Activated T-cell treated with anti-CD3 and anti-CD28 coated beads, Interleukin-2, amount 50 U/mL, for 24 hours (primary cell): Measurements from ENCODE around the gene ASGR1.
"Not testable (repeated sequence)": the region's sequence is repeated elsewhere in the genome, so short reads cannot be mapped to it uniquely, and the experiment has no call there.

Experiments used
- DNase-seq: peaks from one replicate; pipeline ENCODE4 v3.0.0-alpha.2; 2020
- H3K27ac Mint-ChIP-seq: 2 replicates; pipeline ENCODE4 v1.8.0; 2020; ENCODE audit warnings: mild to moderate bottlenecking, mixed read lengths
- H3K27me3 Mint-ChIP-seq: 2 replicates; pipeline ENCODE4 v1.8.0; 2020; ENCODE audit warnings: mixed read lengths
- H3K36me3 Mint-ChIP-seq: 2 replicates; pipeline ENCODE4 v1.8.0; 2020; ENCODE audit warnings: low read depth, mixed read lengths
- H3K4me1 Mint-ChIP-seq: 2 replicates; pipeline ENCODE4 v1.8.0; 2020; ENCODE audit warnings: low read depth, mixed read lengths
- H3K4me3 Mint-ChIP-seq: 2 replicates; pipeline ENCODE4 v1.8.0; 2020; ENCODE audit warnings: mild to moderate bottlenecking, moderate library complexity, mixed read lengths
- H3K9me3 Mint-ChIP-seq: 2 replicates; pipeline ENCODE4 v1.8.0; 2020; ENCODE audit warnings: mixed read lengths

ASGR1 gene

DNA sequence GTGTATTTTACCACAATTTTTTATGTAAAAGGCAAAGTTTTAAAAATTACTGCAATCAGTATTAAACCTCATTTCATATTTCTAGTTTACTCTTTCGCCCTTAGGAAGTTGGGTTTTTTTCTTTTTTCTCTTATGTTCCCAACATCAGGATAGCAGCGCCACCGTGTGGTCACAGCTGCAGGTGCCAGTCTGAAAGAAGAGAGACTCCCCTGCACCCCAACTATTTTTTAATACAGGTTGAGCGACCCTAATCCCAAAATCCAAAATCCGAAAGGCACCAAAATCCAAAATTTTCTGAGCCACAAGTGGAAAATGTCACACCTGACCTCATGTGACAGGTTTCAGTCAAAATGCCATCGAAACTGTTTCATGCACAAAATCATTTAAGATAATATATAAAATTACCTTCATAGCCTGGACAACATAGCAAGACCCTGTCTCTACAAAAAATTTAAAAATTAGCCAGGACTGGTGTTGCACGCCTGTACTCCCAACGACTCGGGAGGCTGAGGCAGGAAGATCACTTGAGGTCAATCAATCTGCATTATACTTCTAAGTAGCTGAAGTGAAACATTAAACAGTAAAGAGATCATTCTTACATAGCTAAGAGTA lies 42.8 kb downstream of the ASGR1 start:
- DNase-seq: peak; percentile 83
- Mint-ChIP-seq H3K4me3 (no peak overlapping the region), H3K4me1 (peaks cover 28% of the 10 kb centered on the region), H3K27me3 (peaks cover 15% of the 10 kb centered on the region), H3K36me3 (no peaks in the 10 kb centered on the region), H3K9me3 (no peaks in the 10 kb centered on the region), H3K27ac (no peak overlapping the region)

DNA sequence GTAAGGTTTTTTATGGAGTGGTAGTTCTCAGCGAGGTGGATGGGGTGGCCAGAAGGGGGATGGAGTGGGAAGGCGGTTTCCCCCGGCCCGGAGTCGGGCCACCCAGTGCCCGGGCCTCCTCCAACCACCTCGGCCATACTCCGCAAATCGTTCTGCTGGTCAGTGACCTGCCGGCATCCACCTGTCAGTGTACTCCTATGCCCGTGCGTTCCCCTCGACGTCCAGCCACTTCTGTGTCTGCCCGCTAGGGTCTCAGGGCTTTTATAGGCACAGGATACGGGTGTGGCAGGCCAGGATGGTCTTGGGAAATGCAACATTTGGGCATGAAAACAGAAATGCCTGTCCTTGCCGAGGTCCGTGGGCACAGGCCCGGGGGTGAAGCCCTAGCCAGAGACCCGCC lies 45.3 kb downstream of the ASGR1 start:
- Mint-ChIP-seq H3K27me3 (peaks cover 11% of the 10 kb centered on the region), H3K27ac (no peak overlapping the region), H3K9me3 (no peaks in the 10 kb centered on the region), H3K4me3 (peak overlapping the region; percentile 67), H3K4me1 (peaks cover 32% of the 10 kb centered on the region), H3K36me3 (no peaks in the 10 kb centered on the region)
- DNase-seq: no peak

DNA sequence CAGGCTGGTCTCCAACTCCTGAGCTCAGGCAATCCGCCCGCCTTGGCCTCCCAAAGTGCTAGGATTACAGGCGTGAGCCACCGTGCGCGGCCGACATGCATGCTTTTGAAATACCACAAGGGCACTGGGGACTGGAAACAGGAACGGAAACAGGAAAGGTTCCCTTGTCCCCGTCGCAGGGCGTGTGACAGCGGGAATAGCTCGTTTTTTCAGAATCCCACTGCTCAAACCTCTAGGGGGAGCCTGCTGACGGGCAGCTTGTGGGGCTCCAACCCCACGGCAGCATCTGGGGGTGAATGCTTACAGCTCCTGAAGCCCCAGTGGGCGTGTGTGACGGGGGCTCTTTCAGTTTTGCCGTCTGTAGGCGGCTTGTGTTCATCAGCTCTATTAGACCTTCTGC lies 45.7 kb downstream of the ASGR1 start:
- Mint-ChIP-seq H3K4me1 (peaks cover 32% of the 10 kb centered on the region), H3K27ac (peak overlapping the region; percentile 80), H3K27me3 (peaks cover 11% of the 10 kb centered on the region), H3K36me3 (no peaks in the 10 kb centered on the region), H3K9me3 (no peaks in the 10 kb centered on the region), H3K4me3 (peak overlapping the region; percentile 67)
- peak; percentile 73 for DNase-seq

GRCh38 chr17:7132511-7133094 lies 46.6 kb downstream of the ASGR1 start:
- no peaks in the 10 kb centered on the region for H3K9me3 Mint-ChIP-seq
- H3K4me3 Mint-ChIP-seq: peak overlapping the region; percentile 50
- peak overlapping the region; percentile 91 for H3K27ac Mint-ChIP-seq
- no peaks in the 10 kb centered on the region for H3K36me3 Mint-ChIP-seq
- DNase-seq: peak; percentile 60
- peaks cover 32% of the 10 kb centered on the region for H3K4me1 Mint-ChIP-seq
- H3K27me3 Mint-ChIP-seq: peaks cover 10% of the 10 kb centered on the region

GRCh38 chr17:7131423-7131791 lies 47.8 kb downstream of the ASGR1 start:
- no peaks in the 10 kb centered on the region for H3K36me3 Mint-ChIP-seq
- no peak for DNase-seq
- no peaks in the 10 kb centered on the region for H3K9me3 Mint-ChIP-seq
- H3K27me3 Mint-ChIP-seq: no peaks in the 10 kb centered on the region
- no peak overlapping the region for H3K4me3 Mint-ChIP-seq
- peaks cover 32% of the 10 kb centered on the region for H3K4me1 Mint-ChIP-seq
- no peak overlapping the region for H3K27ac Mint-ChIP-seq

GRCh38 chr17:7130621-7131422 lies 48.3 kb downstream of the ASGR1 start:
- no peak overlapping the region for H3K4me3 Mint-ChIP-seq
- no peaks in the 10 kb centered on the region for H3K36me3 Mint-ChIP-seq
- no peaks in the 10 kb centered on the region for H3K27me3 Mint-ChIP-seq
- no peak for DNase-seq
- no peak overlapping the region for H3K27ac Mint-ChIP-seq
- peaks cover 28% of the 10 kb centered on the region for H3K4me1 Mint-ChIP-seq
- H3K9me3 Mint-ChIP-seq: no peaks in the 10 kb centered on the region

DNA sequence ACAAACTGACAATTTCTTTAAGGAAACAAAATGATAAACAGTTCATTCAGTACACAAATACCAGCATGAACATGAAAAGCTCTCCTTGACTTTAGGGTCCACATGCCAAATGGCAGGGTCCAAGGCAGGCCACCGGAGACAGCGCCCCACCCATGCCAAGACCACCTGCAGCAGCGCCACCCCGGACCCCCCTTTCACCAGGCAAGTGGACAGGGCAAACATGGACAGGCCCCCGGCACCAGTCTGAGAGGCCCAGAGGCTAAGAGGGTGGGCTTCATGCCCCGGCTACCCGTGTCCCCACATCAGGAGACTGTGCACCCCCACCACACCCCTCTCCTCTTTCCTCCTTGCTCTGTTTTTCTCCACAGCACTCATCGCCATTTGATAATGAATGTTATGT lies 49.9 kb downstream of the ASGR1 start:
- Mint-ChIP-seq H3K4me3 (no peak overlapping the region), H3K27ac (no peak overlapping the region), H3K36me3 (no peaks in the 10 kb centered on the region), H3K4me1 (peaks cover 25% of the 10 kb centered on the region), H3K27me3 (no peaks in the 10 kb centered on the region), H3K9me3 (no peaks in the 10 kb centered on the region)
- DNase-seq: no peak

- Mint-ChIP-seq H3K4me3 (no peak overlapping the region), H3K36me3 (no peaks in the 10 kb centered on the region), H3K9me3 (no peaks in the 10 kb centered on the region), H3K4me1 (peaks cover 16% of the 10 kb centered on the region), H3K27ac (no peak overlapping the region), H3K27me3 (peaks cover 5% of the 10 kb centered on the region)
- no peak for DNase-seq
Observed at GRCh38 chr17:7128160-7128559, 51.0 kb downstream of the ASGR1 start.

DNA sequence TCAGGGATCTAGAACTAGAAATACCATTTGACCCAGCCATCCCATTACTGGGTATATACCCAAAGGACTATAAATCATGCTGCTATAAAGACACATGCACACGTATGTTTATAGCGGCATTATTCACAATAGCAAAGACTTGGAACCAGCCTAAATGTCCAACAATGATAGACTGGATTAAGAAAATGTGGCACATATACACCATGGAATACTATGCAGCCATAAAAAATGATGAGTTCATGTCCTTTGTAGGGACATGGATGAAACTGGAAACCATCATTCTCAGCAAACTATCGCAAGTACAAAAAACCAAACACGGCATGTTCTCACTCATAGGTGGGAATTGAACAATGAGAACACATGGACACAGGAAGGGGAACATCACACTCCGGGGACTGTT lies 51.7 kb downstream of the ASGR1 start:
- DNase-seq, H3K4me3 Mint-ChIP-seq, H3K9me3 Mint-ChIP-seq, H3K36me3 Mint-ChIP-seq, H3K27me3 Mint-ChIP-seq, H3K27ac Mint-ChIP-seq: not testable (repeated sequence)
- H3K4me1 Mint-ChIP-seq: peaks cover 11% of the 10 kb centered on the region

DNA sequence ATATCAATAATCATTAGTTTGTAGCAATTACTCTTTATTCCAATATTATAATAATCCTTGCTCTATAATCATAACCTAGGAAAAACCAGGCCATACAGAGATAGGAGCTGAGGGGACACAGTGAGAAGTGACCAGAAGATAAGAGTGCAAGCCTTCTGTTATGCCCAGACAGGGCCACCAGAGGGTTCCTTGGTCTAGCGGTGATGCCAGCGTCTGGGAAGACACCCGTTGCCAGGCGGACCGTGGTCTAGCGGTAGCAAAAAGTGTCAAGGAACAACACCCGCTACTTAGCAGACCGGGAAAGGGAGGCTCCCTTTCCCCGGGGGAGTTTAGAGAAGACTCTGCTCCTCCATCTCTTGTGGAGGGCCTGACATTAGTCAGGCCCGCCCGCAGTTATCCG lies 52.8 kb downstream of the ASGR1 start:
- peaks cover 14% of the 10 kb centered on the region for H3K27me3 Mint-ChIP-seq
- not testable (repeated sequence) for H3K4me3 Mint-ChIP-seq, H3K4me1 Mint-ChIP-seq, DNase-seq, H3K36me3 Mint-ChIP-seq, H3K27ac Mint-ChIP-seq, H3K9me3 Mint-ChIP-seq

GRCh38 chr17:7124923-7125322 lies 54.2 kb downstream of the ASGR1 start:
- DNase-seq: no peak
- Mint-ChIP-seq H3K9me3 (no peaks in the 10 kb centered on the region), H3K36me3 (no peaks in the 10 kb centered on the region), H3K4me1 (no peaks in the 10 kb centered on the region), H3K4me3 (no peak overlapping the region), H3K27me3 (peaks cover 28% of the 10 kb centered on the region), H3K27ac (no peak overlapping the region)

- Mint-ChIP-seq H3K4me3 (no peak overlapping the region), H3K9me3 (no peaks in the 10 kb centered on the region), H3K27me3 (peaks cover 35% of the 10 kb centered on the region), H3K4me1 (no peaks in the 10 kb centered on the region), H3K36me3 (no peaks in the 10 kb centered on the region), H3K27ac (no peak overlapping the region)
- no peak for DNase-seq
Observed at GRCh38 chr17:7123844-7124243, 55.3 kb downstream of the ASGR1 start.
